HL-60 (cell line): Measurements from ENCODE around the gene CACTIN.

Source experiments
- DNase-seq, 2 experiments: peaks; one replicate each; pipeline ENCODE4 v3.0.0-alpha.2; 2010 to 2020; ENCODE audit warnings: low read depth in 1 of 2, low spot score in 1 of 2
- H3K27ac ChIP-seq: fragments of 250-450 bp; sonication (Bioruptor Pico); replicated peaks from 2 replicates; pipeline ENCODE4 v1.5.1; 2020; ENCODE audit warnings: mild to moderate bottlenecking, moderate library complexity
- H3K27me3 ChIP-seq: fragments of 250-450 bp; sonication (Bioruptor Pico); 2 replicates; pipeline ENCODE4 v1.5.1; 2021; ENCODE audit warnings: mild to moderate bottlenecking, moderate library complexity; ENCODE audit not compliant: insufficient read depth, poor library complexity, severe bottlenecking
- H3K4me3 ChIP-seq: replicated peaks from 2 replicates; pipeline ENCODE4 v1.5.1; 2011; ENCODE audit warnings: mild to moderate bottlenecking, control low read depth, low read length; ENCODE audit not compliant: insufficient read depth
- CTCF ChIP-seq: IDR thresholded peaks from one replicate; pipeline ENCODE4 v1.5.1; 2011; ENCODE audit warnings: low read length, control low read depth, inconsistent platforms; ENCODE audit not compliant: insufficient read depth
- GABPA ChIP-seq: IDR thresholded peaks from 2 replicates; pipeline ENCODE4 v1.6.1; 2012; ENCODE audit warnings: low read depth
- POLR2AphosphoS5 ChIP-seq: IDR thresholded peaks from 2 replicates; pipeline ENCODE4 v1.6.1; 2012; ENCODE audit warnings: low read depth
- REST ChIP-seq: IDR thresholded peaks from 2 replicates; pipeline ENCODE4 v1.6.1; 2012; ENCODE audit warnings: low read depth; ENCODE audit not compliant: insufficient replicate concordance
- SPI1 ChIP-seq: IDR thresholded peaks from 2 replicates; pipeline ENCODE4 v1.6.1; 2012; ENCODE audit warnings: low read depth, mild to moderate bottlenecking, borderline replicate concordance

The CACTIN gene

GRCh38 chr19:3669947-3670795, 43.6 kb upstream of the CACTIN start:
- no peak for DNase-seq
- TF ChIP-seq GABPA (no peak), POLR2AphosphoS5 (no peak), SPI1 (no peak), CTCF (no peak), REST (no peak)
- Histone ChIP-seq H3K27ac (no peak overlapping the region), H3K4me3 (no peak overlapping the region), H3K27me3 (no peaks in the 10 kb centered on the region)

GRCh38 chr19:3669082-3669946, 42.7 kb upstream of the CACTIN start:
- no peak for DNase-seq
- no peak overlapping the region for H3K27ac ChIP-seq

More at GRCh38 chr19:3669082-3669946, 42.7 kb upstream of the CACTIN start:
- TF ChIP-seq REST (no peak), SPI1 (no peak), GABPA (no peak), POLR2AphosphoS5 (no peak), CTCF (no peak)
- Histone ChIP-seq H3K27me3 (no peaks in the 10 kb centered on the region), H3K4me3 (no peak overlapping the region)
